ENCODE results near the gene SLC7A4.

DNA sequence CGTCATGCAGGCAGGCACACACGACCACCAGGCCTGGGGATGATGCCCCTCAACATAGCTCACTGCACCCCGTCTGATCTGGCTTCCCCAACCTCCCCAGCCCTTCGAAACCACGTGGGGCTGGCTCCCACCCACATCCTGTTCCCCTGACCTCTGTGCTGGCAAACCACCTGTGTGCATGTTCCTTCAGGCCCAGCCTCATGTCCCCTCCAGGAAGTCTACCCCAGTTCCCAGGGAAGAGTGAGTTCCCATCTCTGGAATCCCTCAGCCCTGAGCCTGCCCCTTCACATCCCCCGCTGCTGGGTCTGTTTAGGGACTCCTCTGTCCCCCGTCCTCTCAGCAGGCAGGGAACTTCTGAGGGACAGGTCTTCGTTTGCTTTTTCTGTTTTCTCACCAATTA, 7.1 kb downstream of the SLC7A4 start:
- no peak for TF ChIP-seq CTCF (IDR thresholded peaks at IDR 0.05)
- no peak for TF ChIP-seq EP300 (IDR thresholded peaks at IDR 0.05; ENCODE audit: low read depth)
- TF ChIP-seq POLR2A (IDR thresholded peaks at IDR 0.05): no peak

All from transverse colon (tissue), 3 donors.